Measurements from ENCODE around the gene CCDC92B. TPM values are rescaled to one million over a fixed set of nuclear protein-coding genes. Genes with fewer than 3 reads are reported as not detected.
A peak's percentile ranks its signal among the peaks of the same experiment; 100 is the strongest.

CCDC92B gene
- total RNA-seq, 1 experiment from 2014 or later = 1.9 TPM

GRCh38 chr17:2708585-2709182, 40.8 kb downstream of the CCDC92B start:
- H3K4me3 ChIP-seq = peak overlapping the region; percentile 82; the same call in 1 of the 2 replicates
- ChIA-PET POLR2A (ENCODE audit: unreplicated experiment) (interaction anchor here (0.5 kb wide), 1 partner anchor 161 kb away, joined by 15 read pairs; no protein-coding TSS in a partner anchor), CTCF (no interaction called here)
- DNase-seq = no peak
- H3F3A ChIP-seq (ENCODE audit: insufficient read depth, low read depth) = peaks cover 8% of the 10 kb centered on the region; the same call in 1 of the 2 replicates
- H3K9me3 ChIP-seq (ENCODE audit: insufficient read depth, low read depth) = no peaks in the 10 kb centered on the region
- H2AFZ ChIP-seq = no peak overlapping the region
- peaks cover 73% of the 10 kb centered on the region for H4K20me1 ChIP-seq (ENCODE audit: insufficient read depth)
- no peaks in the 10 kb centered on the region for H3K9me2 ChIP-seq (ENCODE audit: insufficient read depth)
- H3K4me1 ChIP-seq (replicated peaks; ENCODE audit: insufficient read depth) = peaks cover 27% of the 10 kb centered on the region; the same call in 1 of the 2 replicates
- TF ChIP-seq, protein P1, sequence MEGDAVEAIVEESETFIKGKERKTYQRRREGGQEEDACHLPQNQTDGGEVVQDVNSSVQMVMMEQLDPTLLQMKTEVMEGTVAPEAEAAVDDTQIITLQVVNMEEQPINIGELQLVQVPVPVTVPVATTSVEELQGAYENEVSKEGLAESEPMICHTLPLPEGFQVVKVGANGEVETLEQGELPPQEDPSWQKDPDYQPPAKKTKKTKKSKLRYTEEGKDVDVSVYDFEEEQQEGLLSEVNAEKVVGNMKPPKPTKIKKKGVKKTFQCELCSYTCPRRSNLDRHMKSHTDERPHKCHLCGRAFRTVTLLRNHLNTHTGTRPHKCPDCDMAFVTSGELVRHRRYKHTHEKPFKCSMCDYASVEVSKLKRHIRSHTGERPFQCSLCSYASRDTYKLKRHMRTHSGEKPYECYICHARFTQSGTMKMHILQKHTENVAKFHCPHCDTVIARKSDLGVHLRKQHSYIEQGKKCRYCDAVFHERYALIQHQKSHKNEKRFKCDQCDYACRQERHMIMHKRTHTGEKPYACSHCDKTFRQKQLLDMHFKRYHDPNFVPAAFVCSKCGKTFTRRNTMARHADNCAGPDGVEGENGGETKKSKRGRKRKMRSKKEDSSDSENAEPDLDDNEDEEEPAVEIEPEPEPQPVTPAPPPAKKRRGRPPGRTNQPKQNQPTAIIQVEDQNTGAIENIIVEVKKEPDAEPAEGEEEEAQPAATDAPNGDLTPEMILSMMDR (conservative IDR thresholded peaks at IDR 0.05) = no peak
- no peak for TF ChIP-seq EZH2 (IDR thresholded peaks at IDR 0.05; ENCODE audit: low read depth)
- no TSS peak for BruUV-seq (replicated peaks)
- peaks cover 74% of the 10 kb centered on the region for H3K79me2 ChIP-seq (ENCODE audit: low read depth)
- intact Hi-C loops (cut with micrococcal nuclease; ENCODE audit: unreplicated experiment) = no loop called here
- H3K36me3 ChIP-seq (ENCODE audit: low read depth) = no peaks in the 10 kb centered on the region
- H3K27me3 ChIP-seq (ENCODE audit: insufficient read depth, low read depth) = no peaks in the 10 kb centered on the region
- H3K4me2 ChIP-seq = peak overlapping the region; percentile 96
- peak overlapping the region; percentile 63; the same call in 1 of the 2 replicates for H3K27ac ChIP-seq

DNA sequence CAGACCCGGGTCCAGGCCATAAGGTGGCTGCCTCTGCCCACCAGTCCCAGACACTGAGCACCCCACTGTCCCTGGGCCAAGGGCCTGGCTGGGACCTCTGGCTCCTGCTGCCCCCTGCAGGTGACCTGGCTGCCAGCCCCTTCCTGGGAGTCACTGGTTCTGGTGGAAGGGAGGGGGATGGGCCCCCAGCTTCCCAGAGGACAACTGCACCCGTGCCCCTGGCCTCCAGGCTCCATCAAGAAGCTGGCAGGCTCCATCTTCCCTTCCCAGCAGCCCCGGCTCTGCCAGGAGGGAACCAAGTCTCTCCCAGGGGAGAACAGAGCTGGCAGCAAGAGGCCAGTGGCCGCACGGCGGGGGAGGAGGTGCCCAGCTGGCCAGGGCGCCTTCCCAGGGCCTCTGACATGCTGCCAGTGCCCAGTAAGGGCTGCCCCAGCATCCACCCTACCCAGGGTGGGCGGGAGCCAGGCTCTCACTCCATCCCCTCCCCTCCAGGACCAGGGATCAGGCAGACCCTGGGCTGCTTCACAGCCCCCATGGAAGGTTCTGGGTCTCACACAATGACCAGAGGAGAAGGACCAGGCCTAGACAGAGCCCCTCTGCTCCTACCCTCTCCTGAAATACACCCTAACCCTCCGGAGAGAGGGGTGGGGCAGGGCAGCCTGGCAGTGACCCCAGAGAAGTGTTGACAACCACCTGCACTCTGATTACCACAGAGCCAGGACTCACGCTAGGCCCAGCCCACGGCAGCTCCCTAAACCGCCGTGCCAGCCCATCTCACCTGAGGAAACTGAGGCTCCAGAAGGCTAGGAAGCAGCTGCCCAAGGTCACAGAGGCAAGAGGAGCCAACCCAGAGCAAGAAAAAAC, 41.5 kb downstream of the CCDC92B start:
- Histone ChIP-seq H3K27ac (no peak overlapping the region), H2AFZ (no peak overlapping the region), H3K79me2 (ENCODE audit: low read depth) (peaks cover 78% of the 10 kb centered on the region), H3K4me1 (replicated peaks; ENCODE audit: insufficient read depth) (peaks cover 27% of the 10 kb centered on the region; the same call in 1 of the 2 replicates), H3K9me2 (ENCODE audit: insufficient read depth) (no peaks in the 10 kb centered on the region), H3K27me3 (ENCODE audit: insufficient read depth, low read depth) (no peaks in the 10 kb centered on the region), H3K9me3 (ENCODE audit: insufficient read depth, low read depth) (no peaks in the 10 kb centered on the region), H3K4me3 (no peak overlapping the region), H3K4me2 (peak overlapping the region; percentile 96), H3F3A (ENCODE audit: insufficient read depth, low read depth) (peaks cover 8% of the 10 kb centered on the region; the same call in 1 of the 2 replicates), H4K20me1 (ENCODE audit: insufficient read depth) (peaks cover 78% of the 10 kb centered on the region), H3K36me3 (ENCODE audit: low read depth) (peaks cover 4% of the 10 kb centered on the region; the same call in 1 of the 2 replicates)
- intact Hi-C loops (cut with micrococcal nuclease; ENCODE audit: unreplicated experiment) = no loop called here
- ChIA-PET CTCF (no interaction called here), POLR2A (ENCODE audit: unreplicated experiment) (no interaction called here)
- TF ChIP-seq EZH2 (IDR thresholded peaks at IDR 0.05; ENCODE audit: low read depth) = no peak
- TF ChIP-seq, protein P1 (conservative IDR thresholded peaks at IDR 0.05) = peak; percentile 49; the same call in 1 of the 2 replicates
- BruUV-seq (replicated peaks) = no TSS peak
- DNase-seq = peak in 1 of 2 experiments; percentile 24

GRCh38 chr17:2706911-2707510, 42.4 kb downstream of the CCDC92B start:
- H3K79me2 ChIP-seq (ENCODE audit: low read depth) = peaks cover 78% of the 10 kb centered on the region
- intact Hi-C loops (cut with micrococcal nuclease; ENCODE audit: unreplicated experiment) = no loop called here
- H3K36me3 ChIP-seq (ENCODE audit: low read depth) = peaks cover 7% of the 10 kb centered on the region; the same call in 1 of the 2 replicates
- H3K9me3 ChIP-seq (ENCODE audit: insufficient read depth, low read depth) = no peaks in the 10 kb centered on the region
- no peaks in the 10 kb centered on the region for H3K9me2 ChIP-seq (ENCODE audit: insufficient read depth)
- no peak overlapping the region for H2AFZ ChIP-seq
- BruUV-seq (replicated peaks) = no TSS peak
- no peak overlapping the region for H3K27ac ChIP-seq
- peaks cover 24% of the 10 kb centered on the region; the same call in 1 of the 2 replicates for H3K4me1 ChIP-seq (replicated peaks; ENCODE audit: insufficient read depth)
- TF ChIP-seq, protein P1 (conservative IDR thresholded peaks at IDR 0.05) = no peak
- TF ChIP-seq EZH2 (IDR thresholded peaks at IDR 0.05; ENCODE audit: low read depth) = no peak
- no peak for DNase-seq
- H3K4me3 ChIP-seq = no peak overlapping the region
- ChIA-PET POLR2A (ENCODE audit: unreplicated experiment) (no interaction called here), CTCF (no interaction called here)
- no peaks in the 10 kb centered on the region for H3K27me3 ChIP-seq (ENCODE audit: insufficient read depth, low read depth)
- H3F3A ChIP-seq (ENCODE audit: insufficient read depth, low read depth) = peaks cover 8% of the 10 kb centered on the region; the same call in 1 of the 2 replicates
- H3K4me2 ChIP-seq = no peak overlapping the region
- H4K20me1 ChIP-seq (ENCODE audit: insufficient read depth) = peaks cover 80% of the 10 kb centered on the region
